ENCODE data around the gene SLC39A13. TPM values are rescaled to one million over a fixed set of nuclear protein-coding genes. Genes with fewer than 3 reads are reported as not detected.

SLC39A13 gene
- total RNA-seq, result 63.6 and 80.4 TPM in 2 replicates

GRCh38 chr11:47407746-47408590 lies at the start of gene SLC39A13:
Gene SLC39A13, plus strand, starts transcription at chr11:47408590. Its CDS starts 1,505 bp downstream, at chr11:47410095.

DNA sequence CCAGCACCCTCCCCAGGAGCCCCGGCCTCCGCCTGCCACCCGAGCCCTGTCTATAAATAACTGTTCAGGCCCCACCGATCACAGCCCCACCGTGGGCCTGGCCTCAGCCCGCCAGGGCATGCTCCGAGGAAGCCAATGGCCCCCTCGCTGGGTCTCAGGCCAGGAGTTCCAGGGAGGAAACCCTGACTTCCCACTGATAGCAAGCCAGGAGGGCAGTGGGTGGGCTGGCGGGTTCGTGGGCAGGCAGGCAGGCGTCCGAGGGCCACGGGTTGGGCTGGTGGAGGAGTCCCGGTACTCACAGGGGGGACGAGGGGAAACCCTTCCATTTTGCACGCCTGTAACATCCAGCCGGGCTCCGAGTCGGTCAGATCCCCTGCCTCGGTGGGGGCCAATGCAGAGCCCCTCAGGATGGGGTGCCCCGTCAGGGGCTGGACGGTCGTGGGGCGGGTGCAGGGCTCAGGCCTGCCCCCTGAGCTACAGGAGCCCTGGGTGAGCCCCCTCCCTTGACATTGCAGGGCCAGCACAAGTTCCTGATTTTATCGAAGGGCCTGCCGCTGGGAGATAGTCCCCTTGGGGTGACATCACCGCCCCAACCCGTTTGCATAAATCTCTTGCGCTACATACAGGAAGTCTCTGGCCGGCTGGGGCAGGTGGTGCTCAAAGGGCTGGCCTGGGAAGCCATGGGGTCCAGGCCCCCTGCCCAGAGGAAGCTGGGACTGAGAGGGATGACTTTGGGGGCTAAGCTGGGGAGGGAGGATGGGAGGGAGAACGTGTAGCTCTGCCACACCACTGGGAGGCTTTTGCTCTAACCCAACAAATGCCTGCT lies 30.2 kb upstream of the SLC39A13 start, which contains the start of gene SPI1:
Gene SPI1, minus strand, starts transcription at position 538 of the 826 bp plus-strand sequence. Its CDS starts 194 bp downstream, at position 344.

DNA sequence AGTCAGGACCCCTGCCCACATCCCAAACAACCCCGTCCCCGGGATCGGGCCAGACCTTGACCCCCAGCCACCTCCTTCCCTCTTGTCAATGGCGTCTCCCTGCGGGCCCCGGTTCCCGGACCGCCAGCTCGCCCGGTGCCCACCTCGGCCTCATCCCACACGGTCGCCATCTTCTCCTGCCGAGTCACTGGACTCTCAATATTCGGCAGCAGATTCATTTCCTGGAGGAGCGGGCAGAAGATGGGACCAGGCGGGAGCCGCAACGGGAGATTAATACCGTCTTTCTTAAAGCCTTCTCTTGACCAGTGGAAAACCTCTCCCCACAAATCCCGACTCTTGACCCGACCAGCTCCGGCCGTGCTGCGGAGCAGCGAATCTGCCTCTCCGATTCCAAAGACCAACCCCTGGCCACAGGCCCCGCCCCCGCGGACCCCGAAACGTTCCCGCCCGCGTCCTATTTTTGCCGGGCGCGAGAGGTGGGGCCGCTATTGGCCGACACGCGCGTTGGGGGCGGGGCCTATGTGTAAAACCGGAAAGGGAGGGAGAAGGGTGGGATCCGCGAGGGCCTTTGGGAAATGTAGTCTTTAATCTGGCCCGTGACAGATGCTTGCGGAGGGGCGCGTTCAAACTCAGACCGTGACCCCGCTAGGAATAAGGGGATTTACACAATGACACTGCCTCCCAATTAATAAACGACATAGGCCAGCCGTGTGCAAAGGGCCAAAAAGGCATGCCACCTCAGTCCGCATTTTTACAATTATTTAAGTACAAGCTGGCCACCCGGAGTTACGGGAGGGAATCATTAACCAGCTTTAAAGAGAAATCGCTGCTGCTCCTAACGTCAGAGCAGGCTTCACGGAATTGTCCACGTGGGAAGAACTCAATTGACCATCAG lies 17.9 kb downstream of the SLC39A13 start, which contains the start of gene PSMC3:
Gene PSMC3, minus strand, starts transcription at position 378 of the 895 bp plus-strand sequence. Its CDS starts 160 bp downstream, at position 218.

GRCh38 chr11:47448566-47449427 lies 40.4 kb downstream of the SLC39A13 start, which contains the start of gene RAPSN:
Gene RAPSN, minus strand, starts transcription at chr11:47449136. Its CDS starts 172 bp downstream, at chr11:47448964.

Small RNA genes lying within 50 kb of the gene (small RNA-seq; reads per million reads assigned to genes)
- gene MIR4487, result not detected

Other genes with a start within 250 kb of the SLC39A13 start
- 127 and 189 TPM in 2 replicates for gene ARFGAP2, start 231.7 kb upstream of the SLC39A13 start, total RNA-seq
- 11.2 and 26.1 TPM in 2 replicates for gene PACSIN3, start 222.2 kb upstream of the SLC39A13 start, total RNA-seq
- gene DDB2, start 193.6 kb upstream of the SLC39A13 start, total RNA-seq, result 76.8 and 88.3 TPM in 2 replicates
- 34.6 and 43.1 TPM in 2 replicates for gene ACP2, start 159.8 kb upstream of the SLC39A13 start, total RNA-seq
- gene NR1H3, start 150.6 kb upstream of the SLC39A13 start, total RNA-seq, result 3.7 and 7.8 TPM in 2 replicates
- gene MADD, start 138.5 kb upstream of the SLC39A13 start, total RNA-seq, result 22.8 and 26.8 TPM in 2 replicates
- not detected in 2 replicates for gene MYBPC3, start 55.9 kb upstream of the SLC39A13 start, total RNA-seq
- under 0.01 TPM in 1 of 2 replicates, not detected in the other for gene SPI1, start 30.0 kb upstream of the SLC39A13 start, total RNA-seq
- gene PSMC3, start 17.8 kb downstream of the SLC39A13 start, total RNA-seq, result 160 and 189 TPM in 2 replicates
- 0.29 and 0.33 TPM in 2 replicates for gene RAPSN, start 40.5 kb downstream of the SLC39A13 start, total RNA-seq
- 118 and 119 TPM in 2 replicates for gene CELF1, start 144.5 kb downstream of the SLC39A13 start, total RNA-seq
- gene PTPMT1, start 157.0 kb downstream of the SLC39A13 start, total RNA-seq, result 60.3 and 73.8 TPM in 2 replicates
- gene KBTBD4, start 170.4 kb downstream of the SLC39A13 start, total RNA-seq, result 27.4 and 29.6 TPM in 2 replicates
- gene NDUFS3, start 170.5 kb downstream of the SLC39A13 start, total RNA-seq, result 54.5 and 63.2 TPM in 2 replicates
- gene FAM180B, start 178.1 kb downstream of the SLC39A13 start, total RNA-seq, result not detected in 2 replicates
- 0.10 and 0.33 TPM in 2 replicates for gene C1QTNF4, start 185.8 kb downstream of the SLC39A13 start, total RNA-seq
- gene MTCH2, start 234.0 kb downstream of the SLC39A13 start, total RNA-seq, result 59.4 and 100 TPM in 2 replicates